HG03469 (cell line): ENCODE results near the gene POU2AF1.
A peak's percentile ranks its signal among the peaks of the same experiment; 100 is the strongest.

Source experiments
- ATAC-seq: cut with Tn5 transposase; IDR thresholded peaks from one replicate; pipeline ENCODE4 v1.9.1; 2021; ENCODE audit warnings: mild to moderate bottlenecking, moderate library complexity, moderate number of reproducible peaks; ENCODE audit not compliant: unreplicated experiment

POU2AF1 gene, protein sequence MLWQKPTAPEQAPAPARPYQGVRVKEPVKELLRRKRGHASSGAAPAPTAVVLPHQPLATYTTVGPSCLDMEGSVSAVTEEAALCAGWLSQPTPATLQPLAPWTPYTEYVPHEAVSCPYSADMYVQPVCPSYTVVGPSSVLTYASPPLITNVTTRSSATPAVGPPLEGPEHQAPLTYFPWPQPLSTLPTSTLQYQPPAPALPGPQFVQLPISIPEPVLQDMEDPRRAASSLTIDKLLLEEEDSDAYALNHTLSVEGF

DNA sequence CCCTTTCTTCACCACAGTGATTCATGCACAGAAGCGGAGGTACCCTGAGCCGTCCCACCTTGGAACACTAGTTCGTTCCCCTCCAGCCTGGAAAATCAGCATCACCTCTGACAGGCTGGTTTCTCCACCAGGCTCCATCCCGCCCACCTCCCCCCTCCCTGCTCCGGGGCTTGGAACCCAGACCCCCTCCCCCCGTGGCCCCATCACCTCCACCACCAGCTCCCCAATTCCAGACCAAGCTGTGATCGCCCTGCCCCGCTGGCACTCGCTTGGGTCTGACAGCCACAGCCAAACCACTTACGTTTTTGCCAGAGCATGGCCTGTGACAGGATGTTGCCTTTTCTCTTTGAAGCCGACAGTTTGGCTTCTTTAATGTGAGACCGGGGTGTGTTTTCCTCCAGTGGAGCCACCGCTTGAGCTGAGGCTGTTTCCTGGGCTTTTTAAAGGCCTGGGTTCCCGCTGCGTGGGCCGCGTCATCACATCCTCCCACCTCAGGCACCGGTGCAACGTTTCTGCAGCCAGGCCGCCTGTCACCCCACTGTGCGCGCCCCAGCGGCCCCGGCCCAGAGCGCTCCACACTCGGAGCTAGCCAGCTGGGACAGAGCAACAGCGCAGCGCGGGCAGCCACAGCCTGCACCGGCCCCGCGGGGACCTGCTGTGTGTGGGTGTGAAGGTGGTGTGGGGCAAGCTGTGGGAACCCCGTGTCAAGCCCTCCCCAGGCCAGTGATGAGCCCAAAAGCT lies at the start of gene POU2AF1:
Gene POU2AF1 (minus strand): TSS at position 415 of the 741 bp plus-strand sequence. CDS start 98 bp downstream, at position 317.
- peak; percentile 49 for ATAC-seq

DNA sequence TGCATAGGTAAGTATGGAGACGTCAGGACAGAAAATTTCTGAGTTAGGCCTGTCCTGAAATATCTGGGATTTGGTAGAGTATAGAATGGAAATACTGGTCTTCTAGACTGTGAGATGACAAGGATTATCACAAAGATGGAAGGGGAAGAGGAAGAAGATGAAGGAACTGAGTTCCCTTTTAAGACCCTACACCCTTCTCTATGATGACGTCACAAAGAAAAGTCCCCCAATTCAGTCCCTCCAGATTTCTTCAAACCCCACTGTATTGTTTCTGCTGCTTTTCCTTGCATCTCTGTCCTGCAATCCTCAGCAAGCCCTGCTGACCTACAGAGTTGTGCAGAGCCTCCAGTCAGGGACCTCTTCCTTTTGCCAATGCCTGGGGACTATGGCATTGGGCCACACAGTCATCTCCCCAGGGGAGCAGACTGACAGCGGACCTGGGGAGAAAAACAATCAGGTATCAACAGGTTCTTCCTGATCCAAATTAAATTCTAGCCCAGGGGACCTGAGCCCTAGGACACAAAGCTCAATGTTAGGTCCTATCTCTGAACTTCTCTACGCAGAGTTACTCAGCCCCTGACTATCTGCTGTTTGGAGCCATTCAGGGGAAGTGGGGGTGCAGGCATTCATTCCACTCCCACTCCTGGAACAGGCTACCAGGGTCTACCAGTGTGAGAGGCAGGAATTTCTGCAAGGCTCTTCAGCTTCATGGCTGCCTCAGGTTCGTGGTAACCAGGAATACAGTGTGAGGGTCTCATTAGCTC lies 49.2 kb upstream of the POU2AF1 start:
- no peak for ATAC-seq

DNA sequence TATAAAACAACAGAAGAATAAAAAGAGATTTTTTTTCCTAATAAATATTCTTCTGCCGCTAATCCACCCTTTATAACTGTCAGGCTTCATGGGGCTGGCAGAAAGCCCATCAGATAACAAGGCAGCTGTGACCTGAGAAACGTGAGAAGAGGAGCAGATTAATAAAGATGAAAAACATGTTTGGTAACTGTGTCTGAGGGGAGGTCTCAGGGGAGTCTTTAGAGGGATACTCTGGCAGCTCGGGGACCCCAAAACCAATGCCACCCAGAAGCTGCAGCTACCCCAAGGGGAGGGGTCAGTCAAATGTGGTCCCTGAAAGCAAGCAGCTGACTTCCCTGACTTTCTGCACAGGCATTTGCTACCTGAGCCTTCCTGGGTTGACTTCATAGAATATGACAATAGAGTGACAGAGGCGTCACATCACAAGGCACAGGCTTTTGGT lies 48.4 kb upstream of the POU2AF1 start:
- no peak for ATAC-seq

DNA sequence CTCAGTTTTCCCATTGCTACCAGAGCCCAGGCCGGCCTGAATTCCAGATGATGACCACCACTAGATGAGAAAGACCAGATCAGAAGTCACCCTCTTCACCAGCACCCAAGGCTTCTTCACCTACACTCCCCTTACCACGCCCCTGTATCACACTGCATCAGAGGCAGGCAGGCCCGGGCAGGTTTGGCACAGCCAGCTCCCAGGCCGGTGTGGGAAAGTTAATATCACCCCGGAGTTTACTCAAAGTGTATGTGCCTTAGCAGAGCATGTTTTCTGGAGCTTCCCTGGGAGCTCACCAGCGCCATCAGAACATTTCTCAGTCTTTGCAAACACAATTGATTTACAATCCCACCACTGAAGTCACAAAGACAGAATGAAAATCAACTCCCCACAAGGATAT lies 47.5 kb upstream of the POU2AF1 start:
- no peak for ATAC-seq

DNA sequence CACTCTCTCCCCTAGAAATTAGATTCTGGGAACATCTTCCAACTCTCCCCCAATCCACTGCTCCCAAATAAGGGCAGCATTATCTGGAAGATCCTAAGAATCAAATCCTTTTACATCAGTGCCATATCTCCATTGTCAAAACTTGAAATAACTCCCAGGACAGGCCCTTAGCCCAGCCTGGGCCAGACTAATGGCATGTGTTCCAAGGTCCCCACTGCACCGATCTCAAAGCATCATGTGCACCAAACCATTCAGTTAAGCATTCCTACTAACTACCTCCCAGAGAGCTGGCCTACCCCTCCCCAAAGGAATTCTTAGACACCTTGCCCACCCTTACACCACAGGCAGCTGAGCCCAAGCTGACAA lies 44.2 kb upstream of the POU2AF1 start:
- ATAC-seq, result no peak

DNA sequence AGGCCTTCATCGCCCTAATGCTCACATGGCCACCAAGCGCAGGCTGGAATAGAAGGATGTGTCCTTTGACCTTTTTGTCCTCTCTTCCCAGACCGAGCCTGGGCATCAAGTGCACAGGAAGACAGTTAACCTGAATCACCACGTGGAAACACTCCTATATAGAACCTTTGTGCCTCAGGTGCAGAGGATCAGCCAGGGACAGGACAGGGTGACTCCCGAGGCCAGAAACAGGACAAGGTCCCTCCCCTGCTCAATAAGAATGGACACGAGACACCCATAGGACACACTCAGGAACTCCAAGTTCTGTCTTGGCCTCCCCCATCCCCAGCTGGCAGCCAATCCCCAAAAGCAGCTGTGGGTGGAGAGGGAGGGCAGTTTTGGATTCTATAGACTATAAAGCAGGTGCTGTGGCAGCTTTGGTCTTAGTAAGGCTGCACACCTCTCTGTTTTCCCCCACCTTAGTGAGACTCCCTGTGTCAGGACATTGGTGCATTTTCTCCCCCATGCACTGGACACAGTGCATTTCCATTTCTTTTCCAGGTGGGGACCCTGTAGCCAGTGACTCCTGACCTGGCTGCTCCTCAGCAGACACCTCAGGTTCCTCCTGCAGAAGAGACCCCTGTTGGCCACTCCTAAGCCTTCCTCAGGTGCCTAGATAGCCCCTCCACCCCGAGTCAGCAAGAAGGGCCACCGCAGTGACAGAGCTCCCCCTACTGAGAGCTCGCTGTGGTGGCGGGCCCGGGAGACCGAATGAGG lies 43.6 kb upstream of the POU2AF1 start:
- peak; percentile 51 for ATAC-seq

DNA sequence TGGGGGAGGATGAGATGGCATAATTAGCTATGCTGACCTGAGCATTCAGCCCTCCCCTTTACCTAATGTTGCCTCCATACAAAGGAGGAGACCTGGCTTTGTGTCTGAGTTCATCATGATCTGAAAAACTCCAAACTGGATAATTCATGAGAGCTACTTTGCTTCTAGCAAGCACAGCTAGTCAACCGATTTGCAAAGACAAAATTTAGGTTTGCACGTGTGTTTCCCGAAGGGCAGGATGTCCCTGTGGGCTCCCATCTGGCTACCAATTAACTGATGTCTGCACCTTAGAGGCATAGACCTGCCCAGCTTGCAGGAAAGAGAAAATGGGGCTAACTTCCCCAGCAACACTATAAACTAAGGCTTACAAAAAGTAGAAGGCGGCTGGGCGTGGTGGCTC lies 42.2 kb upstream of the POU2AF1 start:
- no peak for ATAC-seq

DNA sequence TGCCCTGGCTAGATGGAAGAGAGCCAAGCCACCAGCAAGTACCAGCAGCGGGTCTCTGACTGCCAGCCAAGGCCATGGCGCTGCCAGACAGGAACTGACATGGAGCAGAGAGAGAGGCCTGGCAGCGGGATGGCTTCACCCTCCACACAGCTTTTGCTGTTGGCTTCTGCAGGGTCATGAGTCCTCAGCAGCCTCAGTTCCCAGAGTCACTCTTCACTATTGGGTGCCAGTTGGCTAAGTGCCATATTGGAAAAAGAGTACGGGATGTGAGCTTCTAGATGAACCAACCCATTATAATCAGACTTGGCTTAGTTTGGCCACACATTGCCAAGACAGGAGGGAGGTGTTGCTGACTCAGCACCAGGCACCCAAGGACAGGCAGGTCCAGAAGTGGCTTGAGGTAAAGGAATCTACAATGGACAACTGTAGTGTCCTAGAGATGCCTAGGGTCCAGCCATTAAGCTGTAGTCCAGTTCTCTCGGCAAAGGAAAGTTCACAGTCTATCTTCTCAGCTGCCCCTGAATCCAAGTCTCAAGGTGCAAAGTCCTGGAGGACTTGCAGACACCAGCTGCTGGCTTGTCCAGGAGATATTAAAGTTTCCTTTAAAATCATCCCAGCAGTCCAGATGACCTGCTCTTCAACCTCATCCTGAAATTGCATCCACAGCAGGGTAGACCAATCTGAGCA lies 40.7 kb upstream of the POU2AF1 start:
- no peak for ATAC-seq

DNA sequence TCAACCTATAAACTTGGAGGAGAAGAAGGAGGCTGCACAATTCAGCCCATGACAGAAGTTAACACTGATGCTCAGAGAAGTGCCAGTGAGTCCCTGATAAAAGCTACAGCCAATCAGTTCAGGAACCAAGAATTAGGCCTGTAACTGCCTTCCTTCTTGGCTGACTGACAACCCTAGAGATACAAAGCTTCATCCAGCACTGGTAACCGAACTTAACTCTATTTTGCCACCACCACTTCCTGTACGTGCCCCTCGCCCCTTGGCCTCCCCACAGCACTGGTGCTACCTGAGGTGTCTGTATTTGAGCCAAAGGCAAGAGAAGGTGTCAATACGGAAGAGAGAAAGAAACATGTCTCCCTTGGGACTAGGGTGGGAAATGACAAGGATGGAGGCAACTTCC lies 40.1 kb upstream of the POU2AF1 start:
- no peak for ATAC-seq

DNA sequence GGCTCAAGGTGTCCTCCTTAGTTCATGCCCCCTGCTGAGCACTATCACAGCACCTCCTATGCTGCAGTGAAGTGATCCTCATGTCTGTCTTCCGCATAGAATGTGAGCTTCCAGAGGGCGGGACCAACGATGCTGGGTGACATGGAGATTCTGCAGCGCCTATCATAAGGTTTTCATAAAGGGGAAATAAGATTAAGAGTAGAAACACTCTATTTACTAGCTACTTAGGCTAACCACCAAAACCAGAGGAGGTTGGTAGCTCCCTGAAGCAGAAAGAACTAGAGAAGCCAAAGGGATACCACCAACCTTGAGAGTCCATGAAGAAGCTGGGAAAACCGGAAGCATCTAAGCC lies 39.3 kb upstream of the POU2AF1 start:
- ATAC-seq, result no peak

DNA sequence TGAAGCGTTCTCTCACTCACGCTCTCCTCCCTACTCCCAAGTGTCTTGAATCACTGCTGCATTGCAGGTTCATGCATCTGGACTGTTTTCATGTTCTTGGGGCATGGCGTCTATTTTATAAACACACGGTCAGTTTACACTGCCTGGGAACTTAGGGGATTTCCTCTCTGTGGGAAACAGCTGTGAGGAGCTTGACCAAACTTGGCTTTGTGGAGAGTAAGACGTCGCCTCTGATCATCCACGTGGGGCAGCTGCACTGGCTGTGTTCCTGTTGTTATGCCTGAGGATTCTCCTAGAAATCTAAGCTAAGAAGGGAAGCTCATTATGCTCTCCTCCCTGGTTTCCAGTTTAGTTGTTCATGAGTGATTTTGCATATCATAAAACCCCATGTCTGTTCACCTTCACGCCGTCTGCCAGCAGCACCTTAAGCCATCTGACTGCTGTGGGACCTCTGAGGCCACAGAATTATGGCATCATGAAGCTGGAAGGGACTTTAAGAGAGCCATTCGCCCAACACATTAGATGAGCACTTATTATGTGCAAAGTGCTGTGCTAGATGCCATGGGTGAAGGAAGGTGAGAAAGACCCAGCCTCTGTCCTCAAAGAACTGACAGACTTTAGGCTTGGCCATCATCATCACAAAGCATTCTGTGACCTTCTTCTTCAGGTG lies 38.8 kb upstream of the POU2AF1 start:
- peak; percentile 24 for ATAC-seq

DNA sequence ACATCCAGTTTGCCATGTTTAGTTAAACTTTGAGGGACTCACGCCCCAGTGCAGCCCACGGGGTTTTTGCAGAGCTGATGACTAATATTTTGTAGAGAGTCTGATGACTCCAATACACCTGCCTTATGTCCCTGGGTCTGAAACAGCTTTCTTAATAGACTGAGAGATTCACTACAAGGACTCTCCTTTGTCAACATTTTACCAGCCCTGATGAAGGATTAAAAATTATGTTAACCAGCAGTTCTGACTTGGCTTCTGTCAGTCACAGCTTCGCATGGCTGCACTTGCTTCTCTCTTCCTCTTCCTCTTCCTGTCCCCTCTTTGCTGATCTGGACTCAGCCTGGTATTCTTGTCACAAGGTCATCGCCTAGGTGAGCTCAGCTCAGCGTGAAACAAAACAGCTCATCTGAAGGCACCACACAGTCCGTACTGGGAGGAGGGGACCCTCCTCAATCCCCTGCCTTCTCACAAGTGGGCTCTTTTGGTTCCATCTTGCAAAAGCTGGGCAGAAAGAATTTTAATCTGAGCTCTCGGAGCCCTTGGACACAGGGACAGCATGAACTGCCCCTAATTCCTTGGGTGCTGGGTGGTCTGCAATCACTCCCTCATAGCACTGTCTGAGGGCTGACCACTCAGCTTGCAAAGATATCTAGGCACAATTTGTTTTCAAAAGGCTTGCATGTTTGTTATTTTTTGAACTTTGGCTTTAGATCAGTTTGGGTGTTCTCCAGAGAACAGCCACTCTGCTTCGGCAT lies 38.1 kb upstream of the POU2AF1 start:
- ATAC-seq, result peak; percentile 42

DNA sequence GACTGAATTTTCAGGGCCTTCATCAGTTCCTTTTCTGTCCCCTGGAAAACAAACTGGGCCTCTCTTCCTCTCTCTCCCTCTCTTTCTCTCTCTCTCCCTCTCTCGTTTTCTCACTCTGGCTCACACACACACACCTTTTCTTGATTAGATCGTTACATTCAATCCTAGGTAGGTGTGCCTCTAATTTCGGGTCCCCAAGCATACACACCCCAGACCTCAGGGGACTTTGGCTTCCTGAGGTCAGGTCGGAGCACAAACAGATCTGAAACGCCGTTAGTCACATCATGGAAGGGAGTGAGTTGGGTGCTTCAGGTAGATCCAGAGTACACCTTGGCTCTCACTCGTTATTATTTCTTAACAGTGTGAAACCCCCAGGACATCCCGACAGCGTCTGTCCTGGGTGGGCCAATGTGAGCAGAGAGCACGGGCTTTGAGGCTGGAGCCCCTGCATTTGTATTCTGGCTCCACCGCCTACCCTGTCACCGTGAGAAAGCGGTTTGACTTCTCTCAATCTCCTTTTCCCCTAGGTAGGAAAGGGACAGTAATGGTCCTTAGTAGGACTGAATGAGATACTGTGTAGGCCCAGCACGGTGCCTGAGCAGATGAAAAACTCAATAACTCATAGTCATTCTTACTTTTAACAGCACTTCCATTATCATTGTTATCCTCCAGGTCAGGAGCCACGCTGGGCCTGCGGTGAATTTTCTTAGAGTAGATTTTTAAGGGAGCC lies 37.3 kb upstream of the POU2AF1 start:
- ATAC-seq, result no peak

DNA sequence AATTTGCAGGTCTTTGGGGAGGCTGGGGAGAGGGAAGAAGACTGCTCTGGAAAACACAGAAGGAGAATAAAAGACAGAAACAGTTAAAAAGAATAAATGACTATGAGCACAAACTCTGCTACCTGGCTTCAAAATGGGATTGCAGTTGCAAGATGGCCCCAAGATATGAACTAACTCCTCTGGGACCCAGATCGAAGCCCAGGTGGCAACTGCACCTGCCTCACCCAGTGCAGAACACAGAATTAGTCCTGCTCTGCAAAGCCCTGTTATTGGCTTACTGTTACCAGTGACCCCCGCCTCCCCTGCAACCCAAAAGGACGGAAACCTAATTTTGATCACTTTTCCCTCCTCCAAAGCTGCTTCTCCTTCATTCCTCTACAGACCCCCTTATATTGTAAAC lies 35.9 kb upstream of the POU2AF1 start:
- no peak for ATAC-seq

DNA sequence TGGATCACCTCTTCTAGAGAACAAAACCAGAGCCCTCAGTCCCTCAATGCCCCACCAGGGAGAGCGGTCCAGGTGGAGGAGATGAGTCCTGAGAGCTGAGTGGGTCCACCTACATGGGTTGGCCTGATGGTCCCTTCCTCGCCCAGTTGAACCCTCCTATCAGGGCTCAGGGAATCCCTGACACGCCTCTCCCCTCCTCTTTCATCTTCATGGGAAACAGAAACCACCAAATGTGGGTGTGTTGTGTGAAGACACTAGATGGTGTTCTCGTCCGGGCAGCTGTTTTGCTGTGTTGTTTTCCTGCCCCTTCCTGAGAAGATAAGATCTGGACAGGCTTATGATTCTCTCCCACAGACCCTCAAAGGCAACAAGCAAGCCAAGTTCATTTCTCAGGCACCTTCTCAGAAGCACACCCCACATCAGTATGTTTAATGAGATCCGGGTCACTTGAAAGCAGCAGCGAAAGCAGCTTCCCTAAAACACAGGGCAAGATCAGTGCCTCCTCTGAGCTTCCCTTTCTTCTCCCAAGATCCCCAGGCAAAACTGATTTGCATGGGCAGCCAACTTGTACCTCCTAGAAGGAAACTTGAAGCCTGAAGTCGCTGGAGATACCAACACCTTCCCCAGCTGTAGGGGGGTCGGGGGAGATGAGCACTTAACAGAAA lies 35.3 kb upstream of the POU2AF1 start:
- ATAC-seq, result no peak

DNA sequence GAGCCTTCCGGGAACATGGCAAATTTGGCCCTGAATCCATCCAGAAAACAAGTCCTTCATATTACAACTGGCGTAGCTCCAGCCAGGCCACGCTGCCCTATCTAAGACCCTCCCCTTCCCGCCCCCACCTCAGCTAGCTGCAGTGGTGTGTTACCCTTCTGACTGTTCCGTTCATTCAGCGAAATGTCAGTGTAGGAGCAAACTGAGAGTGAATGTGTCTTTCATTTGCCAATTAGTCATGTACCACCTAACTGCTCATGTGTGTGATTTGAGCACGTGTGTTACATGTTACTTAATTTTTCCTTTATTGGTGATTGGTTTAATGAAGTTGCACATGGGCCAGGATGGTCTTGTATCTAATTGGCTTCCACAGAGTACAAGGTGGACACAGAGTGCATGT lies 34.8 kb upstream of the POU2AF1 start:
- ATAC-seq, result no peak

DNA sequence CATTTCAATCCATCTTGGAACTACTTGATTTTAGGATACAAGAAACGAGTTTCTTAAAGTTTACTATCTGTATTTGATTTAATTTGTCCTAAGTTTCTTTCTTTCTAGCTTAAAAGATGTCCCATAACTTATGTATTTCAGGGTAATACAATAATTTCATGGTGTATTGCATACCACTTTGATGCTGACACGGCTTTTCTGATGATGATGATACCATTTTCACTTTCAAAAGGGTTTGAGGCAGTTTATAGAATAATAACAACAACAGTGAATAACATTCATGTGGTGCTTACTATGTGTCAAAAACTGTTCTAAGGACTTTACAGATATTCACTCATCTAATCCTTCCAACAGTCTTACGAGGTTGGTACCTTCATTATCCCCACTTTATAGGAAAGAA lies 33.2 kb upstream of the POU2AF1 start:
- no peak for ATAC-seq

DNA sequence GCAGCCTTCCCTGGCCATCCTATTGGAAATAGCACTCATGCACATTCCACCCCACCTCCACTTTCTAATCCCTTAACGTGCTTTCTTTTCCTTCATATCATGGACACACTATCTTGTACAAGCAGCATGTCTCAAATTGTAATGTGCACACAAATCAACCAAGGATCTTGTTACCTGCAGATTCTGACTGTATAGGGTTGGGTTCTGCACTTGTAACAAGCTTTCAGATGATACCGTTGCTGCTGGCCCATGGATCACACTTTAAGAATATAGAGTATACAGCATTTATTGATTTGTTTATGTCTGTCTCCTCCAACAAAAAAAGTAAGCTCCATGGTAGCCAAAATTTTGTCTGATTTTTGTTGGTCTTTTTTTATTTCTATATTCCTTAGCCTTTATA lies 32.4 kb upstream of the POU2AF1 start:
- no peak for ATAC-seq
